GM21737 (cell line): Measurements from ENCODE around the gene ADCY7.

Experiments
- ATAC-seq: cut with Tn5 transposase; IDR thresholded peaks from one replicate; pipeline ENCODE4 v1.9.1; 2021; ENCODE audit warnings: mild to moderate bottlenecking, moderate library complexity; ENCODE audit not compliant: unreplicated experiment

Gene ADCY7

GRCh38 chr16:50265716-50266336, 525 bp upstream of the ADCY7 start:
- no peak for ATAC-seq

- no peak for ATAC-seq
Measured at GRCh38 chr16:50267151-50267631, 840 bp downstream of the ADCY7 start.

GRCh38 chr16:50267651-50268050, 1.3 kb downstream of the ADCY7 start:
- ATAC-seq, result no peak

- no peak for ATAC-seq
Measured at GRCh38 chr16:50268352-50268751, 2.0 kb downstream of the ADCY7 start.

GRCh38 chr16:50269061-50269705, 2.8 kb downstream of the ADCY7 start:
- ATAC-seq, result no peak

- ATAC-seq, result no peak
Measured at GRCh38 chr16:50269769-50270509, 3.6 kb downstream of the ADCY7 start.

GRCh38 chr16:50270510-50271147, 4.3 kb downstream of the ADCY7 start:
- no peak for ATAC-seq

GRCh38 chr16:50271148-50272041, 5.0 kb downstream of the ADCY7 start:
- ATAC-seq, result no peak

- ATAC-seq, result no peak
Measured at GRCh38 chr16:50272111-50272571, 5.8 kb downstream of the ADCY7 start.

GRCh38 chr16:50272687-50273381, 6.5 kb downstream of the ADCY7 start:
- no peak for ATAC-seq

GRCh38 chr16:50273382-50273690, 7.0 kb downstream of the ADCY7 start:
- no peak for ATAC-seq

GRCh38 chr16:50273888-50274325, 7.6 kb downstream of the ADCY7 start:
- peak; percentile 52 for ATAC-seq

GRCh38 chr16:50274326-50275097, 8.2 kb downstream of the ADCY7 start:
- ATAC-seq, result peak; percentile 45

- ATAC-seq, result no peak
Measured at GRCh38 chr16:50275098-50275415, 8.7 kb downstream of the ADCY7 start.

GRCh38 chr16:50275428-50276325, 9.3 kb downstream of the ADCY7 start:
- ATAC-seq, result no peak

- no peak for ATAC-seq
Measured at GRCh38 chr16:50276326-50276640, 9.9 kb downstream of the ADCY7 start.

- ATAC-seq, result no peak
Measured at GRCh38 chr16:50276801-50277555, 10.6 kb downstream of the ADCY7 start.

GRCh38 chr16:50278251-50278650, 11.9 kb downstream of the ADCY7 start:
- no peak for ATAC-seq
